K562 (cell line): ENCODE results near the gene THOC1. TPM values are rescaled to one million over a fixed set of nuclear protein-coding genes. Genes with fewer than 3 reads are reported as not detected.

Experiments used
- ATAC-seq: fragments of 200-7000 bp; cut with Tn5 transposase; 3 replicates; pipeline ENCODE4 v1.9.1; 2020; ENCODE audit warnings: moderate library complexity
- BruUV-seq: library from RNA; stranded (reverse); fragments of 400-500 nt; replicated peaks from 2 replicates; lab custom pipeline; 2021; lab: Mats Ljungman, UMichigan
- CTCF ChIA-PET: fragments of 300-600 bp; formaldehyde crosslinking; extraction: SDS; loops from one replicate; lab custom pipeline; 2021; ENCODE audit warnings: low intra/inter-chr PET ratio; lab: Yijun Ruan, JAX
- POLR2A ChIA-PET: fragments of 300-600, 350-650 bp; sonication (Branson Sonifier 250); formaldehyde crosslinking; extraction: SDS; loops from one replicate; lab custom pipeline; 2021; ENCODE audit warnings: antibody characterized with exemption, inconsistent platforms; lab: Yijun Ruan, JAX
- DNase-seq, 4 experiments: peaks; one replicate each; pipeline versions ENCODE4 v3.0.0 to v3.0.0-alpha.2; 2011 to 2018; ENCODE audit warnings: low spot score in 3 of 4, mixed read lengths in 3 of 4; ENCODE audit errors: extremely low read depth in 1 of 4
- FAIRE-seq: peaks from 2 replicates; lab custom pipeline; 2011; peaks lifted over from hg19 to GRCh38; lab: Jason Lieb, UNC
- H2AFZ ChIP-seq: 2 replicates; pipeline ENCODE4 v1.6.0; 2011; ENCODE audit warnings: low read depth, low read length, control low read depth, inconsistent platforms
- H3K27ac ChIP-seq: fragments of 200-600 bp; 3 replicates; pipeline ENCODE4 v1.8.0; 2011; ENCODE audit warnings: low read depth, mild to moderate bottlenecking, control low read depth, inconsistent platforms, low read length, moderate library complexity, mixed read lengths; ENCODE audit errors: extremely low read depth
- H3K27me3 ChIP-seq, 2 experiments: fragments of 300-600 bp in 1 of 2; 2 replicates in 1 of 2; 3 replicates in 1 of 2; pipeline versions ENCODE4 v1.6.0 to v1.8.0; 2011; ENCODE audit warnings: inconsistent platforms in 2 of 2, low read length in 2 of 2, mild to moderate bottlenecking in 1 of 2, mixed read lengths in 1 of 2, moderate library complexity in 1 of 2; ENCODE audit not compliant: control insufficient read depth in 2 of 2, insufficient read depth in 2 of 2
- H3K36me3 ChIP-seq: fragments of 300-600 bp; 3 replicates; pipeline ENCODE4 v1.8.0; 2011; ENCODE audit warnings: mild to moderate bottlenecking, low read length, inconsistent platforms; ENCODE audit not compliant: control insufficient read depth, insufficient read depth
- H3K4me1 ChIP-seq, 2 experiments: fragments of 200-600 bp in 1 of 2; replicated peaks in 1 of 2; 2 replicates in 1 of 2; 3 replicates in 1 of 2; pipeline versions ENCODE4 v1.5.1 to v1.8.0; 2011; ENCODE audit warnings: inconsistent platforms in 2 of 2, low read length in 2 of 2, mild to moderate bottlenecking in 1 of 2, mixed read lengths in 1 of 2, moderate library complexity in 1 of 2; ENCODE audit not compliant: control insufficient read depth in 2 of 2, insufficient read depth in 2 of 2
- H3K4me2 ChIP-seq: 2 replicates; pipeline ENCODE4 v1.6.1; 2011; ENCODE audit warnings: low read length, control low read depth, inconsistent platforms, mixed read lengths; ENCODE audit not compliant: insufficient read depth
- H3K4me3 ChIP-seq: fragments of 200-600 bp; sonication (generic), shearing (Covaris generic); 2 replicates; pipeline ENCODE4 v1.5.1; 2016; ENCODE audit warnings: control low read depth, inconsistent platforms
- H3K79me2 ChIP-seq: fragments of 200-600 bp; 3 replicates; pipeline ENCODE4 v1.8.0; 2011; ENCODE audit warnings: low read length, inconsistent platforms; ENCODE audit not compliant: control insufficient read depth, insufficient read depth
- H3K9ac ChIP-seq, 2 experiments: 2 replicates each; pipeline versions ENCODE4 v1.6.0 to v1.6.1; 2011; ENCODE audit warnings: low read depth in 2 of 2, low read length in 2 of 2, control low read depth in 1 of 2, inconsistent platforms in 1 of 2, mild to moderate bottlenecking in 1 of 2, mixed read lengths in 1 of 2; ENCODE audit not compliant: insufficient read depth in 1 of 2
- H3K9me1 ChIP-seq: one replicate; pipeline ENCODE4 v1.6.0; 2011; ENCODE audit warnings: inconsistent platforms, mild to moderate bottlenecking, low read length, moderate library complexity; ENCODE audit not compliant: control insufficient read depth, insufficient read depth
- H3K9me3 ChIP-seq: replicated peaks from 2 replicates; pipeline ENCODE4 v1.5.1; 2011; ENCODE audit warnings: low read depth, low read length, inconsistent platforms; ENCODE audit not compliant: control insufficient read depth, insufficient read depth
- H4K20me1 ChIP-seq: replicated peaks from 2 replicates; pipeline ENCODE4 v1.6.1; 2011; ENCODE audit warnings: low read length, inconsistent platforms, mixed read lengths; ENCODE audit not compliant: control insufficient read depth, insufficient read depth
- ATF7 ChIP-seq: fragments of 450-650 bp; IDR thresholded peaks from 2 replicates; pipeline ENCODE4 v1.7.1; 2014; ENCODE audit warnings: mild to moderate bottlenecking, moderate library complexity
- BRCA1 ChIP-seq, 2 experiments: fragments of 450-650 bp in 1 of 2; sonication (generic) in 1 of 2; formaldehyde crosslinking in 1 of 2; IDR thresholded peaks; 2 replicates each; pipeline versions ENCODE4 v1.5.0 to v1.6.1; 2017 to 2020; ENCODE audit warnings: mild to moderate bottlenecking in 1 of 2, missing genetic modification reagents in 1 of 2
- CBFA2T2 ChIP-seq: fragments of 450-650 bp; conservative IDR thresholded peaks from 2 replicates; pipeline ENCODE4 v1.6.1; 2017; ENCODE audit warnings: mild to moderate bottlenecking
- COPS2 ChIP-seq: fragments of 450-650 bp; conservative IDR thresholded peaks from 2 replicates; pipeline ENCODE4 v1.6.1; 2016; ENCODE audit warnings: mild to moderate bottlenecking, moderate library complexity
- FIP1L1 ChIP-seq: fragments of 200-400 bp; formaldehyde crosslinking; IDR thresholded peaks from 2 replicates; pipeline ENCODE4 v1.6.1; 2018; ENCODE audit warnings: mild to moderate bottlenecking, low read depth, low read length; ENCODE audit not compliant: poor library complexity, severe bottlenecking
- FOSL1 ChIP-seq: fragments of 200-800 bp; sonication (Bioruptor generic); conservative IDR thresholded peaks from 2 replicates; pipeline ENCODE4 v1.6.1; 2016; ENCODE audit warnings: missing genetic modification characterization, missing compliant biosample characterization
- HMGXB4 ChIP-seq: sonication (generic); formaldehyde crosslinking; IDR thresholded peaks from 2 replicates; pipeline ENCODE4 v1.8.1; 2023; ENCODE audit warnings: mild to moderate bottlenecking, missing genetic modification reagents
- NFATC3 ChIP-seq: fragments of 450-650 bp; IDR thresholded peaks from 2 replicates; pipeline ENCODE4 v1.6.1; 2017; ENCODE audit warnings: mild to moderate bottlenecking
- PHB ChIP-seq: fragments of 250-450 bp; sonication (Bioruptor Pico); IDR thresholded peaks from 2 replicates; pipeline ENCODE4 v1.5.0; 2021
- PRMT5 ChIP-seq: sonication (generic); formaldehyde crosslinking; IDR thresholded peaks from 2 replicates; pipeline ENCODE4 v1.5.0; 2020; ENCODE audit warnings: missing genetic modification reagents
- RAD21 ChIP-seq, 2 experiments: fragments of 250-450 bp in 1 of 2; fragments of 450-650 bp in 1 of 2; sonication (Bioruptor Pico) in 1 of 2; formaldehyde crosslinking in 1 of 2; IDR thresholded peaks in 1 of 2; conservative IDR thresholded peaks in 1 of 2; 2 replicates each; pipeline versions ENCODE4 v1.4.0 to v1.8.0; 2020 to 2022; ENCODE audit warnings: mild to moderate bottlenecking in 2 of 2, moderate library complexity in 1 of 2
- RBFOX2 ChIP-seq: fragments of 200-400 bp; formaldehyde crosslinking; IDR thresholded peaks from 2 replicates; pipeline ENCODE4 v1.6.1; 2017; ENCODE audit warnings: low read depth, mild to moderate bottlenecking, low read length, moderate library complexity
- RBM15 ChIP-seq: fragments of 200-400 bp; formaldehyde crosslinking; IDR thresholded peaks from 2 replicates; pipeline ENCODE4 v1.6.1; 2018; ENCODE audit warnings: mild to moderate bottlenecking, low read length, moderate library complexity; ENCODE audit not compliant: insufficient read depth
- SMAD3 ChIP-seq: fragments of 450-650 bp; formaldehyde crosslinking; conservative IDR thresholded peaks from 2 replicates; pipeline ENCODE4 v1.4.0; 2020; ENCODE audit warnings: mild to moderate bottlenecking
- ZMIZ1 ChIP-seq, 2 experiments: fragments of 150-350 bp in 1 of 2; IDR thresholded peaks; 2 replicates each; pipeline ENCODE4 v1.6.1; 2012 to 2016; ENCODE audit warnings: low read depth in 2 of 2, low read length in 2 of 2, mild to moderate bottlenecking in 1 of 2, moderate library complexity in 1 of 2
- ZNF263 ChIP-seq: sonication (generic); formaldehyde crosslinking; IDR thresholded peaks from 2 replicates; pipeline ENCODE4 v1.8.0; 2022; ENCODE audit warnings: mild to moderate bottlenecking, missing genetic modification reagents, borderline replicate concordance
- ZNF551 ChIP-seq: fragments of 250-450 bp; sonication (Bioruptor Pico); IDR thresholded peaks from 2 replicates; pipeline ENCODE4 v1.5.0; 2021; ENCODE audit warnings: mild to moderate bottlenecking, moderate library complexity
- ZNF668 ChIP-seq: fragments of 250-450 bp; sonication (Bioruptor Pico); IDR thresholded peaks from 2 replicates; pipeline ENCODE4 v1.8.0; 2022; ENCODE audit warnings: mild to moderate bottlenecking, inconsistent platforms
- WGBS: fragments of 100-300 bp; shearing (Covaris generic); methylation state at CpG from one replicate; pipeline ENCODE4 v1.1.6; 2016; ENCODE audit warnings: low coverage, mixed read lengths; ENCODE audit not compliant: insufficient coverage; ENCODE audit errors: missing lambda C conversion rate; 5-methylcytosine and 5-hydroxymethylcytosine counted together
- in situ Hi-C: fragments of 300-500 bp; cut with MboI; formaldehyde crosslinking; loops from 4 replicates; pipeline ENCODE4 v1.15.0; 2018; ENCODE audit warnings: inconsistent platforms, mixed read lengths
- intact Hi-C: fragments of 100-400 bp; cut with micrococcal nuclease; formaldehyde crosslinking; loops from 2 replicates; pipeline ENCODE4 v1.14.2; 2022
- polyA plus RNA-seq, 8 experiments: library from polyadenylated mRNA; depleted of rRNA in 4 of 8; stranded (reverse) in 5 of 8; unstranded in 3 of 8; fragments of >200 nt; fragmentation: Nextera tagmentation in 2 of 8; fragmentation: Illumina TruSeq in 1 of 8; extraction: Ambion mirVana in 2 of 8; extraction: Trizol in 1 of 8; gene quantifications; 2 replicates each; pipeline versions ENCODE4 v1.2.1 to v1.2.3, GENCODE V29; 2011 to 2014; ENCODE audit warnings: inconsistent platforms in 1 of 8, missing spikeins in 1 of 8
- total RNA-seq, 7 experiments: library from RNA; depleted of rRNA in 6 of 7; stranded (reverse); fragments of >200 nt in 6 of 7; fragmentation: Illumina TruSeq in 2 of 7; extraction: Trizol in 2 of 7; gene quantifications; 2 replicates each; pipeline versions ENCODE4 v1.2.1 to v1.2.3, GENCODE V29; 2011 to 2021; ENCODE audit warnings: low replicate concordance in 1 of 7

Gene THOC1
- total and polyA plus RNA-seq, 9 of the 15 experiments (the other 6 are each of a cell fraction or from before 2014, with no cell fraction given) = 71.1 to 143 (median 107) TPM

- no peak for TF ChIP-seq ZNF263 (CRISPR knock-in tag)
- TF ChIP-seq PRMT5 (CRISPR knock-in tag) = no peak
- TF ChIP-seq ZNF668 (CRISPR knock-in tag) = no peak
- no peak for TF ChIP-seq CBFA2T2
- no peak for TF ChIP-seq ZNF551
Observed at GRCh38 chr18:192801-193200, 75.0 kb downstream of the THOC1 start (continued).

- no peak overlapping the region for H3K9ac ChIP-seq
- H4K20me1 ChIP-seq = no peaks in the 10 kb centered on the region
- no peak overlapping the region for H2AFZ ChIP-seq
- DNase-seq = no peak
- ATAC-seq = no peak
- WGBS = 95% methylated on average over 1 of the region's 1 CpG
- peaks cover 66% of the 10 kb centered on the region for H3K36me3 ChIP-seq
- ChIA-PET CTCF (interaction anchor here (0.6 kb wide), 1 partner anchor 48 kb away, joined by 3 read pairs; no protein-coding TSS in a partner anchor), POLR2A (interaction anchor here (0.8 to 1.2 kb wide), 2 partner anchors 23 to 32 kb away, joined by 3 read pairs; no protein-coding TSS in a partner anchor)
- no peak overlapping the region for H3K4me2 ChIP-seq
- no peaks in the 10 kb centered on the region for H3K4me1 ChIP-seq
- no peak for FAIRE-seq
- no peaks in the 10 kb centered on the region for H3K9me1 ChIP-seq
- H3K9me3 ChIP-seq = no peaks in the 10 kb centered on the region
- intact Hi-C loops (no loop called here), in situ Hi-C loops (no loop called here)
- H3K27ac ChIP-seq = no peak overlapping the region
- no peaks in the 10 kb centered on the region for H3K27me3 ChIP-seq
- BruUV-seq = no TSS peak
- H3K79me2 ChIP-seq = peaks cover 69% of the 10 kb centered on the region
- no peak overlapping the region for H3K4me3 ChIP-seq
- TF ChIP-seq COPS2 (no peak), HMGXB4 (CRISPR knock-in tag) (no peak), RBFOX2 (no peak), FOSL1 (tag) (no peak), CBFA2T2 (no peak), RAD21 (CRISPR knock-in tag; conservative IDR thresholded peaks at IDR 0.05 in 1 of 2, IDR thresholded peaks at IDR 0.05 in 1 of 2) (no peak), ZMIZ1 (IDR thresholded peaks at IDR 0.05; ENCODE audit: low read depth in 2 of 2, low read length in 2 of 2) (no peak), PHB (CRISPR knock-in tag) (no peak), ATF7 (no peak), RBM15 (no peak), BRCA1 (IDR thresholded peaks at IDR 0.05) (no peak), BRCA1 (CRISPR knock-in tag; IDR thresholded peaks at IDR 0.05) (no peak), FIP1L1 (no peak), SMAD3 (CRISPR knock-in tag) (no peak), NFATC3 (no peak)
Observed at GRCh38 chr18:191725-192124, 76.1 kb downstream of the THOC1 start.
